ENCODE measurements around the gene RBPJ.
"Not testable (repeated sequence)": the region's sequence is repeated elsewhere in the genome, so short reads cannot be mapped to it uniquely, and the experiment has no call there.

The RBPJ gene

DNA sequence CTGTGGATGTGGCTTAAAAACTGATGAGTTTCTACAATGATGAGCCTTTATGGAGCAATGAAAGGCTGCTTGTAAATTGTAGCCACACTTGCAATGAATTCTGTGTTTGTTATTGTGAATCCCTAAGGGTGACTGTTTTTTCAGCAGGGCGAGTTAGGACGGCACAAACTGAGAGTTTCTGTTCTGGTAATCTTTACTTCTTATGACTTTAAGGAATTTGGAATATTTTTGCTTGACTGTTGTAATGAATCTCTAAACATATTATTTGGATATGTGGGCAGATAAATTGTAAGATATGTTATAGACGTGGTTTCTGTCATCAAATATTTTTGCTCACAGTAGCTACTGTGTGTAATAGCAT is 22.2 kb downstream of the RBPJ start:
- DNase-seq = no peak

DNA sequence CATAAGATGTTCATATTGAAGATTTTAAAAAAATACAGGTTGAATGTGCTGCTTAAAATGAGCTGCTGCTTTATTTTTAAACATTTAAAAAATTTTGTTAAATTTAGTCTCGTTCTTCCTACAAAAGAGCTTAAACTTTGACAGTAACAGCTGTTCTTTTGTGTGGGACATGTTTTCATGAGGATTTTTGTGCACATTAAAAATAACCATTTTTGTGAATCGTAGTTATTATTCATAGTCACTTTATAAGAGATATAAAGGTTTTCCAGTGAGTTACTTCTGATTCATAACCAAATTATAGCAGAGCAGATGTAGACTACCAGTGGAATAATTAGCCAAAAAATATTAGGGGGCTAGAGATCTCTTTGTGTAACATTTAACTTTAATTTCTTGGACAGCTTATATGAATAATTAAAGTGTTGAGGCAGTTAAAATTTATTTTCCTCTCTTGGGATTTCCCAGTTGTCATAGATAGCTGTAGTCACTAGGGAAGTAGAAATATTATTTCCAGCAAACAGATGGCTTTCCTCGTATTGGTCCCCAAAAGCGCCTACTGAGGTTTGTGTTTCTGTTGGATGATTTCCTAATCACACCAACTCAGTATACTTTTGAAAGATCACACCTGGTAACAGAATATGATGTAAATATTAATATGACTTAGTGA is 24.2 kb downstream of the RBPJ start:
- DNase-seq = no peak

DNA sequence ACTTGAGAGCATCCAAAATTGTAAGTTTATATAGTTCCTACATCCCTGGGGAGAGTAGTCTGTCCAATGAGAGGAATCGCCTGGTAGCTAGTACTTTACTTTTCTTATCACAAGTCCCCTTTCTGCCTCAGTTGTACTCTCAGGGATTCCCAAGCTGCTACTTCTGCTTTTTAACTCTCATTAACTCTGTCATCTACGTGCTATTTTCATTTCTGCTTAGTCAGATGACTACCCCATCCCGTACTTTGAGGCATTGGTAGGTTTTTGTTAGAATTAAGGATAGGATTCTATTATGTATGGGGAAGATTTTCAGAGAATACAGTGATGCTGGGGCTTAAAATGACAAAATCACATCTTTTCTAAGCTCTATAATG is 24.7 kb downstream of the RBPJ start:
- DNase-seq = no peak

DNA sequence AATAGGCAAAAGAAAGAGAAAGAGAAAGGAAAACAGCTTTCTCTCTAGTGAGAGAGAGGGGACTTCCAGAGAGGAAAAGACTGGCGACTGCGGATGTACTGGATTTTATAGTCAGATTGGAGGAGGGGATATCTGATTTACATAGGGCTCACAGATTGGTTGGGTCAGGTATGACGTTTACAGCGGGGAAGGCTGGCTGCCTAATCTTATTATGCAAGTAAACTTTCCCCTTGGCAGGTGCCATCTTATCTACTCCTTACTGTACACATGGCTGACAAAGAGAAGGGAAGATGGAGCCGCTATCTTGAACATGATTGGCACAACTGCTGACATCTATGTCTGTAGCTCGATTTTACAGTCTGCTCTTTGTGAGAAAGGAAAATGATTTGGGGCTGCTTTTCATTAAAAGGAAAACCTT is 25.4 kb downstream of the RBPJ start:
- no peak for DNase-seq

DNA sequence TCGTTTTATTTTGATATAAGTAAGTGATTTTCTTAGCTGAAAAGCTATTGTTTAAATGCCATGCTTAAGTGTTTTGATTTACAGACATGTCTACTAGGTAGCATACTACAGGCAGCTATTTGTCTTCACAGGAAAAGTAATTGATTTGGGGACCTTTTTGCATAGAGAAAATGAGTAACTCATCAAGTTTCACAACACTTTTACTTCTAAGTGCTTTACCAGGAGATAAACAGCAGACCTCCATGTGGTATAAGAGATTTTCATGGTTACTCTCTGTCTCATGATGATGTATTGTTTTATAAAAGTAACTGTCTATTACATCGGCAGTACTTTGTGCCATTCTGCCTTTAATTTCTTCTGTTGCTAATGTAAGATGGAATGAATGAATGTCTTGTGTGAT is 28.7 kb downstream of the RBPJ start:
- DNase-seq = no peak

DNA sequence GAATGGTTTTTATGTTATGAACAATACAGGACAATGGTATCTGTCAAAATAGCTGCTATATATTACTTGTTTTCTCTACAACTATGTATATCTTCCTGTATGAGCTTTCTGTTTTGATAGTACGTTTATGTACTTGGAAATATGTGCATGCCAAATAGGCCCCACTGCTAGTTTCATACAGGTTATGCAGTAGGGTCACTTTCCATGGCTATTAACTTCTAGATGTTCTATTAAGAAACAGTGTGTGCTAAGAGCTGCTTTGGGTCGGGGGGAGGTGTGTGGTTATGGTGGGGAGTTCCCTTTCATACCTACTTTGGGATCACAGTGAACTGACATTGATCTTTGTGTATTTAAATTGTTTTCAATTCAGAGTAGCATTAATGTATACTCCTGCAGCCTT is 30.9 kb downstream of the RBPJ start:
- no peak for DNase-seq

DNA sequence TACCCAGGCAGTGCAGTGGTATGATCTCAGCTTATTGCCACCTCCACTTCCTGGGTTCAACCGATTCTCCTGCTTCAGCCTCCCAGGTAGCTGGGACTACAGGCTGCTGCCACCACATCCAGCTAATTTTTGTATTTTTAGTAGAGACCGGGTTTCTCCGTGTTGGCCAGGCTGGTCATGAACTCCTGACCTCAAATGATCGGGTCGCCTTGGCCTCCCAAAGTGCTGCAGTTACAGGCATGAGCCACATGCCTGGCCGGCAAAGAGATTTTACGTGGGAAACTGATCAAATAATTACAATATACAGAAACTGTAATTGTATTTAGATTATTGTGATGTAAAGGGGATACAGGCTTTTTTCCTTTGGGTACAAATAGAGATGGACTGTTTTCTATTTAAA is 33.7 kb downstream of the RBPJ start:
- DNase-seq = no peak

DNA sequence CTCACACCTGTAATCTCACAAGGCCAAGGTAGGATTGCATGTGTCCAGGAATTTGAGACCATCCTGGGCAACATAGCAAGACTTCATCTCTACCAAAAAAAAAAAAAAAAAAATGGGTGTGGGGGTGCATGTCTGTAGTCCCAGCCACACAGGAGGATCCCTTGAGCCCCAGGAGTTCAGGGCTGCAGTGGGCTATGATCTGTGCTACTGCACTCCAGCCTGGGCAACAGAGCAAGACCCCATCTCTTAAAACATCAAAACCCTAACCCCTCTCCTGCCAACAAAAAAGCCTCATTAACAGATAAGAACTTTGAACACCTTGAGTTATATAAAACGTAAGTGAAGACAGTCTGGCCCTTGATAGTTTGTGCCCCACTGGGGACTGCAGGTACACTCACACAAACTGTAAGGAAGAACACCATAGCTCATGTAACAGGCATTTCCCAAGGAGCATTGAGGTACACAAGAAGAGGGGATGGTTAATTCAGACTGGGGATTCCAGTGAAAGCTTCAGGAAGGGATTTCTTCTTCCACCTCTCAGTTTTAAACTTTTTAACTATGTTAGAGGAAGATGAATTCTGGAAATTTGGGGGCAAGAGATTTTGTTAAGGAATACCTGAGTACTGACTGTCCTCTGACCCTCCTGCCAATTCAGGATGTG is 34.7 kb downstream of the RBPJ start:
- no peak for DNase-seq

DNA sequence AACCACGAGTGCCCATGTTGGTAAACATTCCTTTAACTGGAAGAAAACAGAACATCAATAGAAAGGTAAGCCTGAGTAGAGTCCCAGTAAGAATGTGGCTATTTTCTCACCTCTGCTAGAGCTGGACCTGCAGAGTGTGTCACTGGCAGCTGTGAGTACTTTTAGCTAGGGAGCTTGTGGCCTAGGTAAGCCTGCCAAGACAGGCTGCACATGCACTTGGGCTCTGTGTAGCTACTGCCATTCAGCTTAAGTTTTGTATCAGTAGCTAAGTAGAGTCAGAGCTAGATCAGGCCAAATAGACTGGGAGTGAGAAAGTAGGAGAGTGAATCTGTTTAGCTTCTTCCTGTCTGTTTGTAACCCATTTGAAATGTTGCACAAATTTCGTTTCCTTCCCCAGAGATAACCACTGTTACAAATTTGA is 35.3 kb downstream of the RBPJ start:
- no peak for DNase-seq

DNA sequence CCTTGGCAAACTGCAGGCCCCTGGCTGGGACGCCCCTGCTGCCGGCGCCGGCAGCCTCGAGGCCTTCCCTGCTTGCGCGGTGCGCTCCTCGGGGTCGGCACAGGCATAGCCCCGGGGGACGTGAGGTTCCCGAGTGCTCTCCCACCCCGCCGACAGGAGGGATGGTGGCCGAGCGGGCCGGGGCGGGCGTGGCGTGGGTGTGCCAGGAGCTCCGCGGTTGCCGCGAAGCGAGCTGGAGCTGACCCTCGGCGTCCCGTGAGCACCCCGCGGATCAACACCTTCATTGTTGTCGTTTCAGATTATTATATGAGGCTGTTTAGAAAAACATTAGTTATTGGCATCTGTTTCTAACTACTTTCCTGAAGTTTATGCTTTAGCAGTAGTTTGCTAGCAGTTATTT is 38.7 kb downstream of the RBPJ start:
- DNase-seq = not testable (repeated sequence)

DNA sequence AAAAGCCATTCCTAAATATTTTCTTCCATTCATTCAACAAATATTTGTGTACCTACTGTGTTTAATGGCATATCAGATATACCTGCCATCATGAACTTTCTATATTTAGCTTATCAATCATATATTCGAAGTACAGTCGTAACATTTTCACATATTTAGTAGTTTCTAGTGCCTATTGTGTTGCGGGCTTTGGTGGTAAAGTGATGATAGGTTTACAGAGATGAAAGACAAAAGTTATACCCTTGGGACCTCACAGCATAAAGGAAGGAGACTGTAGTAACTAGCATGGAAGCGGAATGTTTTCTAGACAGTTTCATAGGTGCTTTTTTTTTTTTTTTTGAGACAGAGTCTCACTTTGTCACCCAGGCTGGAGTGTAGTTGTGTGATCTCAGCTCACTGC is 39.5 kb downstream of the RBPJ start:
- no peak for DNase-seq

DNA sequence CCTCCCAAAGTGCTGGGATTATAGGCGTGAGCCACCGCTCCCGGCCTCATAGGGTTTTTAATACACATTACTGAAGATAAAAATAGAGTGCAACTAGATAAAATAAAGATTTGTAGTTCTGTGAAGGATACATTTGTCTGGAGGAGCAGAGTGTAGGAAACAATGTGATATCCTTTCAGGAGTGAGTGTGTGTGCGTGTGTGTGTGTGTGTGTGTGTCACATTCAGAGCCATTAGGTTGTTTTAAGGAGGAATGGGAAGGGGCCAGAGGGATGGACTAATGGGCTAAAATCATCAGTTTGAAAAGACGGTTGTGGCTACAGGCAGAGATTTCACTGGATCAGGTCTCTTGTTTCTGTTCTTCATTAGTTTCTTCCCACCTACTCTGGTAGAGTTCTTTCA is 40.0 kb downstream of the RBPJ start:
- DNase-seq = no peak

DNA sequence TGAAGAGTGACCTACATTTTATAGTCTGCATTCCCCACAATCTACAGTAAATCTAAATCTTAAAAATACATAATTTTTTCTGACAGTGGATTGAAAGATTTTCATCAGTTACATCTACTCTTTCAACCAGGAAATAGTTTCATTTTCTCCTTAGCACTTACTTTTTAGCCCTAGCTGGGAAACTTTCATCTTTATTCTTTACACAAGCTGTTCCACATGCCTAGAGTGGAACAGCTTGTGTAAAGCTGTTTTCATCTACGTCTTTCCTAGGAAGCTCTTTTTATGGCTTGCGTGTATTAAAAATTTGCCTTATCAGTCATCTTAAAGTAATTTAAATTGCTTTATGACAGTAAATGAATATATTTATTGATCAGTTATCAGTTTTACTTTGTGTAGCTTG is 40.5 kb downstream of the RBPJ start:
- DNase-seq = no peak

DNA sequence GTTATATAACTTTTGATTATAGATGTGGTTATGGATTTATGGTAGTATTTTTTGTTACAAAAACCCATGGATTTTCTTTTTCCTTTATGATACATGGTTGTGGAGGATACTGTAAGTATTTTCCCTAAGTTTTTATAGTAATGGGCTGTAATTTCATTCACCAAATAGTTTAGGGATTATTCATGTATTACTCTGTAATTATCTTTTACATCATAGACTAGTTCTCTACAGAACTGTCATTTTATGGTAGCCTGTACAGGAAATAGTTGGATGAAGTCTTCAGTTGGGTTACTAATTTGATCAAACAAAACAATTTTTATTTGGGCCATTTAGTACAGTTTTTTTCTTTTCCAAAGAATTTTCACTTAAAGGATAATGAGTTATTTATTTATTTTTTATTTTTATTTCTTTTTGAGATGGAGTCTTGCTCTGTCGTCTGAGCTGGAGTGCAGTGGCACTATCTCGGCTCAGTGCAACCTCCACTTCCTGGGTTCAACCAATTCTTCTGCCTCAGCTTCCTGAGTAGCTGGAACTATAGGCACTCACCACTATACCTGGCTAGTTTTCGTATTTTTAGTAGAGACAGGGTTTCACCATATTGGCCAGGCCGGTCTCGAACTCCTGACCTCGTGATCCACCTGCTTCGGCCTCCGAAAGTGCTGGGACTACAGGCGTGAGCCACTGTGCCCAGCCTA is 42.1 kb downstream of the RBPJ start:
- DNase-seq = no peak

DNA sequence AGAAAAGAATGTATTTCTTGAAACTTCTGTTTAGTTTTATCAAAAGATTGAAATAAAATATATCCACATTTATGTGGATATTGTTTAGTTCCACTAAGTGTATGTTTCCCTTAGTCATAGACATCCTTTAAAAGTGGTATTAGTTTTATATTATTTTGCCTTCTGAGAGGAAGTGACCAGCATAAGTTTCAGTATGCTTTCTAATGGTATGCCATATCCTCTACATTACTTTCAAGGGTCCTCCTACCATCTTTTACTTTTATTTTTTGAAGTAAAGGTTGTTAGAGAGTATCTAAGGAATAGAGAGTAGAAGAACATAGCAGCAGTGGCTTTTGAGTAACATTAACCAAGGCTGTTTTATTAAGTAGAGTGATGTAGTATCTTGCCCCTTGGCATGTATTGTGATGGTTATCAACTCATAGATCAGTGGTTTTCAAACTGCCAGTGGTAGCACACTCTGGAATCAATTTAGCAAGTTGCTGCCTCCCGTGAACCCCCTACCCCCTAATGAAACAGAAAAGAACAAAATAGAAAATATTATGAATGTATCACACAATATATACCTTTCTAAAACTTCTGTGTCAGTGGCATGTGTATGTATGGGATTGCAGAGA is 44.8 kb downstream of the RBPJ start:
- no peak for DNase-seq

DNA sequence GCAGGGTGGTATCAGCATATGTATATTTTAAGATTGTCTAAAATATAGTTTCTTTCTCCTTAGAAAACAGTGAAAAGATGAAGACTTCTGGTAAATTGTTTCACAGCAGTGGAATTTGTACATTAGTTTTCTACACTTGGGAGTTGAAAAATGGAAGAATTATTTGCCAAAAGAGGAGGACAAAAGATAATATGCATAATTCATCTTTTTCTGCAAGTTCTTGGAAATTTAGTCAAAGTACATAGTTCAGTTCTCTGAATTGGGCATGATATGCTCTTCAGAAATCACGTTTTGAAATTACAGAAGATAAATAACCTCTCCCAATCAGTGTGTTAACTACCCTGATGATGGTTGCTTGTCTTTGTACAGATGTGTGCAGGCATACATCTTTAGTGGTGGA is 47.0 kb downstream of the RBPJ start:
- DNase-seq = no peak

DNA sequence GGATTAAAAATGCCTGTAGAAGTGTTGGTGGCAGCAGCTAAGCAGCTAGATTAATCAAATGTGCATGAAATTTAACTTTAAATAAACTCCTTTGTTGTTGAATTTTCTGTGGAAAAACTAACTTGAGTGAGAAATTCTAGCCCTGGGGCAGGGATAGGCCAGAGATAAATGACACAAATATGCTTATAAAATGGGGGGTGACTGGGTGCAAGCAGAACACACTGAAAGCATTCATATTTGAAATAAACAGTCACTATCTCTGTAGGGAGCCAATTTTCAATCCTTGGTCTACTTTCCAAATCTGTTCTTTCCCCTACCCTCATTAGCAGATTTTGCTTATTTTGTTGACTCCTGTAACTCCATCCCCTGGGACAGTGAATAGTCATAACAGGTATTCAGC is 47.9 kb downstream of the RBPJ start:
- no peak for DNase-seq

DNA sequence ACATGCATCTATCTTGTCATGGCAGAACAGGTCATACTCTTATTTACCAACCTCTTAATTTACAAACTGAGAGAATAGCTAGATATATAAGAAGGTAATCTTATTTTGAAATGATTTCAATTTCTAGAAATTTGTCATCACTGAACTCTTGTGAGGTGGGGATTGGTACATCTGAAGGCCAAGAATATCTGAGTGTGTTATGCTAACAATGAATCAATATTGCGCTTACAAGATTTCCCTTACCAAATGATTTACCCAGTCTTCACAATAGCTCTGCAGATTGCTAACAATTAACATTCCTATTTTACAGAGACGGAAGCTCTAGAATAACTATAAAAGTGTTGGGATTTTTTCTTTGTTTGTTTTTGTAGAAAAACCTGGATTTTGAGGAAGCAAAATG is 48.3 kb downstream of the RBPJ start:
- DNase-seq = no peak

DNA sequence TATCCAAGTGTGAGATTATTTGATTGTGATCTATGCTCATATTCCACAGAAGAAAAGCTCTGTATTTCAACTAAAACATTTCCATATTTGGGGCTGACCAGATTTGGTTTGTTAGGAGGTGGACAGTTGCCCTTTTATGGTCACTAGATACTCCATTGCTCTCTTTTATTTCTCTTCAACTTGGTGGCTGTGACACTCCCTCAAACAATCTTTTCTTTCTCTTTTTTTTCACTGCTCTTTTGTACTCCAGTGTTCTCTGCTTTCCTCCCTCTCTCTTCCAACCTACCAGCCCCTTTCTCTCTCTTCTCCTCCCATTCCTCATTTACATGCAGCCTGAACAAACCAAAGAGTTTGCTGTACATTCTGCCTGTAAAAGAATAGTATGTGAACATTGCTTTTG is 48.8 kb downstream of the RBPJ start:
- DNase-seq = no peak

DNA sequence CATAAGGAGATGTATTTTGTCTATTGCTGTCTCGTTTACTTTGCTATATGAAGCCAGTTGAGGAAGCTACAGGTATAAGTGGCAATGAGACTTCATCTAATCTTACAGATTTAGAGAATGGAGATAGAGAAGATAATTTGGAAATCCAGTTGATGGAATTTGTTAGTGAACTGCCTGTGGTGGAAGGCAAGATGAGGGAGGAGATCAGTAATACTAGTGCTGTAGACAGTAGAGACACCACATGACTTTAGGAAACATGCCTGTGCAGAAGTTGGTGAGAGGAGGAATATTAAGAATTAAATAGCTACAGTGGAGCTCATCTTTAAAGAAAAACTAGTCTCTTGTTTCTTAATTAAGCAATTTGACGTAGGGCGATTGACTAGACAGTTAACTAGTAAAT is 51.3 kb downstream of the RBPJ start:
- no peak for DNase-seq

DNA sequence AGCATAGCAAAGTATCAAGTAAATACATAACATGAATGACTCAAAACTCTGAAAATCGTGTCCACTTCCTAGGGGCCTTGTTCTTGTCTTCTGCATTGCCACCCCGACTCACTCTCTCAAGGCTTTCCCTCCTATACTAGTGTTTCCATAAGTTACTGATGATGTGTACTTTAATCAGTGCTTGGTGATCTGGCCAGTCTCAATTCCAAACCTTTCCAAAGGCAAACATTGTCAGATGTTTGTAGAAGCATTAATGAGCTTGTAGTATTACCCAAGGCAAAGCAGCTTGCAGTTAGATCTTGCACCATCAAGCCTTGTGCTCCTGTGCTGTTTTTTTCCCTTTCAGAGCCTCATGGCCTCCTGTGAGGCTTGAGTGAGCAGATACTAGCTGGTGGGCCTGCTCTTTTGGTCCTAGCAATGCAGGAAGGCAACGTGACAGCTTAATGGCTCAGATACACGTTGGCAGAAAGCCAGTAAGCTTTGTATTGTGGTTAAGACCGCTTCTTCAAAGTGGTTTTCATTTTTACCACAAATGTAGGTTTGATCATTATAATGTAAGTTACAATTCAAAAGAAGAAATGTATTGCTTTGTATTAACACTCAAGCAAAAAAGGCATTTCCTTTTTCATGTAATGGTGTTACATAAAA is 51.8 kb downstream of the RBPJ start:
- no peak for DNase-seq

DNA sequence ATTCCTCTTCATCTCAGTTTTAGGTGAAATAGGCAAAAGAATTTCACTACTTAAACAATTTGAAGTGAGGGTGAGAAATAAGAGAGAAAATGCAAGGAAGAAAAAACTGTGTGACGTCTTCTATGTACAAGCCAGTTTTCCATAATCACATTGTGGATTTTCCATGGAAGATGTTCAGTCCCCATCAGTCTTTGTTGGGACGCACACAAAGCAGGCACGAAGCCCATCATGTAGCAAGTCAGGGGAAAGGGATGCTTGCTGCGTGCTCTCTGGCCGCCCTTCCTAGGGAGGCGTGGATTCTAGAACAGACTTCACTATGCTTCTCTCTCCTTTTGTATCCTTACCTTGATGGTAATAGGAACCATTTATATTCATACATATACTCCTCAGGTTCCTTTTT is 54.7 kb downstream of the RBPJ start:
- DNase-seq = no peak

Measured in NCI-H1694 (cell line).